Activated T-helper 1 cell treated with Interleukin-2 at 50 U/mL for 16 hours (primary cell): ENCODE data around the gene BLOC1S4.

Experiments
- DNase-seq: peaks from one replicate; pipeline ENCODE4 v3.0.0-alpha.2; 2020; ENCODE audit warnings: low read depth

The BLOC1S4 gene

GRCh38 chr4:6692379-6692778 lies 23.6 kb upstream of the BLOC1S4 start:
- no peak for DNase-seq

GRCh38 chr4:6692806-6693205 lies 23.2 kb upstream of the BLOC1S4 start:
- DNase-seq = no peak

GRCh38 chr4:6693231-6694176 lies 22.5 kb upstream of the BLOC1S4 start, which contains the start of gene S100P:
S100P (plus strand) TSS chr4:6693878; CDS start chr4:6693933, 55 bp downstream.
- no peak for DNase-seq

- no peak for DNase-seq
Measured at GRCh38 chr4:6694177-6694901, 21.6 kb upstream of the BLOC1S4 start.

GRCh38 chr4:6695660-6696610 lies 20.0 kb upstream of the BLOC1S4 start:
- DNase-seq = peak; percentile 67

GRCh38 chr4:6696611-6697010 lies 19.4 kb upstream of the BLOC1S4 start:
- DNase-seq = no peak

- no peak for DNase-seq
Measured at GRCh38 chr4:6697131-6697530, 18.8 kb upstream of the BLOC1S4 start.

DNA sequence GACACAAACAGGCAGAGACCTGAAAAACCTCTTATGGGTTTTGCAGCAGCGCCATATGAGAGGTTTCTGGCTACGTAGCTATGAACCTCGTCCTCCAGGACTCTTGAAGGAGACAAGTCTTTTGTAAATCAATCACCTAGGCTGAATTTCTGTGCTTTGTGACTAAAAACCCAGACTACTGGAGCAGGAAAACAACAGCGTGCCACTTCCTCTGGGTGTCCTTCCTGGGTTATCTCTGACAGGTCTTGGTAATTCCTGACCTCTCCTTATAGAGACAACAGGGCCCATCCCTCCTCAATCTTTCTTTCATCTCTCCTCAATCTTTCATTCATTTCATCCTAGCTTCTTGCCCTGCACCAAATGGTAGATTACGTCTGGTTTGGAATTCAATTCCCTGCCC lies 16.6 kb upstream of the BLOC1S4 start:
- no peak for DNase-seq

- no peak for DNase-seq
Measured at GRCh38 chr4:6699903-6700302, 16.1 kb upstream of the BLOC1S4 start.

DNA sequence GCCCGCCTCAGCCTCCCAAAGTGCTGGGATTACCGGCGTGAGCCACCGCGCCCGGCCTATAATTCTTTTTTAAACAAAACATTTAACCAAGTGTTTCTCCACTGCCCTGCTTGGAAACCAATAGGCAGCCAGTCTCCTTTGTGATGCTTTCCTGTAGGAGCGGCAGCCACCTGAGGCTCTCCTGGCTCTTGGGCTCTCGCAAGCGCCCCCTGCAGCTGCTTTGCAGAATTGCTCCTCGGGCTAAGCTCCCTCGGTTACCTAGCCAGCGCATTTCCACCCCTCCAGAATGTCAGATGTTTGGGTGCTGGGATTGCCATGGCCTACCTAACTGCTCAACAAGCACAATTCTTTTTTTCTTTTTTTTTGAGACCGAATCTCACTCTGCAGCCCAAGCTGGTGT lies 14.6 kb upstream of the BLOC1S4 start:
- no peak for DNase-seq

- no peak for DNase-seq
Measured at GRCh38 chr4:6702761-6703160, 13.2 kb upstream of the BLOC1S4 start.

DNA sequence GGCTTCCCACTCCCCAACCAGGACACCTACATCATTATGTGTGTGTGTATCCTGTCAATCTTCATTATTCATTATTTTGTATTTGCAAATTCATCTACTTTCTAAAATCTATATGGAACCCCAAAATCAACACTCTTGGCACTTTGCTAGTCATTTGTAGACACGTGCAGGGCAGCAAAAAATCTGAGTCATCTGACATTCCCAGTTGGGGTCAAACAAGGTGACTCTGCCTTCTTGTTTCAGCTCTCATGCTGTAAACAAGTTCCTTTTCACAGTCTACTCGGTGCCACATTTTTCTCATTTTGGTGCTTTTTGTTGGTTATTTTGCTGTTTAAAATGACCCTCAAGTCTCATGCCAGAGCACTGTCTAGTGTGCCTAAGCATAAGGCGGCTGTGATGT lies 12.2 kb upstream of the BLOC1S4 start:
- no peak for DNase-seq

DNA sequence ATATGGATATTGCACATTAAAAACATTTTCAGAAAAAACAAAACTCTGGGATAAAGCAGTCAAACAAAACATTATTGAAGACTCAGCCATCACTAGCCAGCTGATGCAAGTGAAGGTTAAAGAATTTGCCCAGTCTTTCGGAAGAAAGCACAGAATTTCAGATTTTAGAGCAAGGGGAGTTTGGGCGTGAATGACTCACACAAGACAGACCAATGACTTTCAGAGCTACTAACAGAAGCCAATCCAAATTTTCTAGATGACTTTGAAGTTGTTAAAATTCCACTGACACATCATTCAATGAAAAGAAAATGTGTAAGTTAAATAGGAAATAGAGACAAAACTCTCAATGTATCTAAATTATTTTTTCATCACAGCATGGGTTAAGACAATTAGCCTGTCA lies 10.3 kb upstream of the BLOC1S4 start:
- DNase-seq = no peak

DNA sequence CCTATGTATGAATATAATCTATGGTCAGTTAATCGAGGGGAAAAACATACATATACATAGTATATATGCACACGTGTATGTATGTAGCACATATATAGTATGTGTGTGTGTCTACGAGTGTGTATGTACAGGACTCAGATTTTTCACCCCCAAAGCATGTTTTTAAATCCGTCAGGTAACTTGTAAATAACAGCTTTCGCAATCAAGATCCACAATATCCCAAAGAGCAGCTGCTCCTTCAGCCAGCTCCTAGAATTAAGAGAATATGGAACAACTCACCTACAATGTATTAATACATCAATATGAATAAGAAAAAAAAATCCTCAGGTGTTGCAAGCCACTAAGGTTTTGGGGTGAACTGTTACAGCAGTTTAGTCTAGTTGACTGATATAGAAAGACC lies 9.8 kb upstream of the BLOC1S4 start:
- DNase-seq = no peak

DNA sequence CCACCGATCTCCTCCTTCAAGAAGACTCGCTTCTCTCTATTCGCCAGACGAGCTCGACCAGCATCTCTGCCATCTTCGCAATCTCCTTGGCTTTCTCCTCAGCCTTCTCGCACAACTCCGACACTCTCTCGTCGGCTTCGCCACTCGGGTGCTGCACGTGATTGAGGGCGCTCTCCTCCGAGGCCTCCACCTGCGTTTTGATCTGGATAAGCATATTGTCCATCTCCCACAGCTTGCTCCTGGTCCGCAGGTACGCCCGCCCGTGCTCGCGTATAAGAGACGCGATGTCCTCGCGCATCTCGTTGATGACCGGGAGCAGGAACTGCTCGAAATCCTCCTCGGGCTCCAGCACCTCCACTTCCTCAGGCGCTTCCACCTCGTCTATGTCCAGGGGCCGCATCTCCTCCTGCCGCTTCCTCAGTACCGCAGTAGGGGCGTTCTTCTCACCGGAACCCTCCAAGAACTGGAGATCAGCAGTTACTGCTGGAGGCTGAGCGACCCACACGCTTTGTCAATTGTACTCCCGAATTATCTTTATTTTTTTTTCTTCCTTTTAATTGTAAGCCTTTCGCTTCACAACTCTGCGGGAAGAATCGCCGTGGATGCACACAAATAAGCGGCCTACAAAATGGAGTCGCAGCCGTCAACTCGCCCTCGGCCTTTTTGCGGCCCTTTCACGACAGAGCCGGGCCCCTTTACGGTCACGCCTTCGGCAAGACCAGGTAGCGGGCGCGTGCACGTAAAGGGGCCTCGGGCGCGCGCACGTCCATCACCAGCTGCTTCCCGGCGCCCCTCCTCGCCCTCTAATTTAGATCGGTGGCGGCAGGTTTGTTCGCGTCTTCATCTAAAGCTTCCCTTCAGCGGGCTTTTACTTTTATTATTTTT lies 6.5 kb upstream of the BLOC1S4 start, which contains the start of gene MRFAP1L1:
TSS of gene MRFAP1L1 (minus strand) at position 636 of the 885 bp plus-strand sequence. CDS start at position 400, 236 bp downstream.
- peak; percentile 95 for DNase-seq

GRCh38 chr4:6710282-6710681 lies 5.7 kb upstream of the BLOC1S4 start:
- no peak for DNase-seq

- no peak for DNase-seq
Measured at GRCh38 chr4:6710996-6711395, 5.0 kb upstream of the BLOC1S4 start.

DNA sequence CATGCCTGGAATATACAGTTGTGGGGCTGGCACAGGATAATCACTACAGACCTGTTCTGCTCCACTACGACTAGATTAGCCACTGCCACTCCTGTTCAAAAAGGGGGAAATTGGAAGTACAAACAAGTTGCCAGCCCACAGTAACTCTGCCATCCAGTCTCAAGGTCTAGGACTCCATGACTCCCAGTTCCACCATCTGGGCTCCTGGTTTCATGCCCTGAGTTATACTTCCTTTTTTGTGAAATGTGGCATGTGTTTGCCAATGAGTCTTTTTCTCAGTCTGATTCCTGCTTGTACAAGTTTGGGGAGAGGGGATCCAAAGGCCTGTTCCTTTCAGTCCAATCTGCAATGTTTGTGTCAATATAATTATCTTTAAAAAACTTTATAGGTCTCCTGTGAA lies 1.0 kb upstream of the BLOC1S4 start:
- no peak for DNase-seq

DNA sequence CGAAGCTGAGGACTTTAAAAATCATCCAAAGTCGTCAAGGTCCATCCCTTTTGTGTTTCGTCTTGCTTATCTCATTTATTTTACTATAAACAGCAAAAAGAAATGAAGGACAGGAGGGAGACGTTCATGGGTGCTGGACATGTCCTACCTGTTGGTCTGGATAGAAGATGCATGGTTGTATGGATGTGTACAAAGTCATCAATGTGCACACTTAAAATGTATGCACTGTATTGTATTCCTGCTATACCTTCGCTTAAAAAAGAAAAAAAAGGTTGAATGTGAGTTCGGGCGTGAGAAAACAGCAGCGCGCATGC lies 313 bp upstream of the BLOC1S4 start:
- DNase-seq = no peak

DNA sequence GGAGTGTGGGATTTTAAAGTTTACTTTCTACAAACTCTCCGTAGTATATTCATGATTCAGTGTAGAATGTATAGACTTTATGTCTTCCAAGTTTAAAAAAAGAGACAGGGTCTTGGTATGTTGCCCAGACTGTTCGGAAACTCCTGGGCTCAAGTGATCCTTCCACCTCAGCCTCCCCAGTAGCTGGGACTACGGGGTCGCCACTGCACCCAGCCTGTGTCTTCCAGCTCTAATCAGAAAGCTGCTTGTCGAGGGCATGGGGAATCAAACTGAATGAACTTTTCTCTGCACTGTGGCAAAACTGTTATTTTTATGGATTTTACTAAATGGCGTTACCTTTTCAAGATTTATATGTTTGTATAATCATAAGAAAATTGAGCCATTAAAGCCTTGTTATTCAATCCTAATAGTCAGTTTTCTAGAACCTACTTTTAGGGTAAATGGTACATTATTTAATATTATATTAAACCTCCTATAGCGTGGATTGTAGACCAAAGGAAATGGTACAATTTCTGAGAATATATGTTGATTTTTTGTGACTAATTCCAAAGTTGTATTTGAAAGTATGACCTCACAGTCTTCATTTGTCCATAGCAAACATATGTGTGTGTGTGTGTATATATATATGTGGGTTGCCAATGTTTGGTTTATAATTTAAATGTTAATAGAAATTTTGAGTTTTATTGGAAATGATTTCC lies 1.1 kb downstream of the BLOC1S4 start:
- DNase-seq = no peak
